Stimulated activated effector memory CD8-positive, alpha-beta T cell treated with anti-CD3 and anti-CD28 coated beads, Interleukin-12 subunit alpha, Interleukin-12 subunit beta, amount 100 ng/mL, for 72 hours (primary cell): Measurements from ENCODE around the gene CD300LG.
A peak's percentile ranks its signal among the peaks of the same experiment; 100 is the strongest.
"Not testable (repeated sequence)": the region's sequence is repeated elsewhere in the genome, so short reads cannot be mapped to it uniquely, and the experiment has no call there.

Source experiments
- ATAC-seq: fragments of 150-1000 bp; cut with Tn5 transposase; 2 replicates; pipeline ENCODE4 v1.10.0; 2021
- DNase-seq, 2 donors: peaks; one replicate each; pipeline ENCODE4 v3.0.0; 2021 to 2022; ENCODE audit warnings: low spot score in 2 of 2
- H3K27ac Mint-ChIP-seq: one replicate; pipeline ENCODE4 v1.8.0; 2022; ENCODE audit warnings: mild to moderate bottlenecking, mixed read lengths
- H3K36me3 Mint-ChIP-seq: one replicate; pipeline ENCODE4 v1.8.0; 2022; ENCODE audit warnings: mild to moderate bottlenecking, mixed read lengths
- H3K4me1 Mint-ChIP-seq: one replicate; pipeline ENCODE4 v1.8.0; 2022; ENCODE audit warnings: mixed read lengths
- H3K4me3 Mint-ChIP-seq: one replicate; pipeline ENCODE4 v1.8.0; 2022; ENCODE audit warnings: mild to moderate bottlenecking, mixed read lengths
- H3K9me3 Mint-ChIP-seq: one replicate; pipeline ENCODE4 v1.8.0; 2022; ENCODE audit warnings: mixed read lengths

The CD300LG gene

DNA sequence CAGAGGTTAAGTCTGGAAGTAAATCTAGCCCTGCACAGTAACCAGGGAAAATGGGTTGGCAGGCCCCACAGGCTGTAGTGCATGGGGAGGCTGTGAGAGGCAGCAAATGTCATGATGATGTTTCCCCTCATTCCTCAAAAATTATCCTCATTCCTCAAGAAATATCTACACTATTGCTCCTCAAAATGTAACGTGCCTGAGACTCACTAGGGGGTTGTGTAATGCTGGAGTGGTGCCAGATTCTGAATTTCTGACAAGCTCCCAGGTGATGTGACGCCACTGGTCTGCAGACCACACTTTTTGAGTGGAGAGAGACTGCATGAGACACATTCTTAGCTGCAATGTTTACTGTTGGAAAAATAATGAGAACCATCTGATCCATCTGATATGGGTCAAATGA, 12.9 kb upstream of the CD300LG start:
- H3K9me3 Mint-ChIP-seq = no peaks in the 10 kb centered on the region
- peak overlapping the region; percentile 72 for H3K4me3 Mint-ChIP-seq
- H3K36me3 Mint-ChIP-seq = no peaks in the 10 kb centered on the region
- H3K27ac Mint-ChIP-seq = no peak overlapping the region
- ATAC-seq = no peak
- peaks cover 31% of the 10 kb centered on the region for H3K4me1 Mint-ChIP-seq
- DNase-seq = no peak

DNA sequence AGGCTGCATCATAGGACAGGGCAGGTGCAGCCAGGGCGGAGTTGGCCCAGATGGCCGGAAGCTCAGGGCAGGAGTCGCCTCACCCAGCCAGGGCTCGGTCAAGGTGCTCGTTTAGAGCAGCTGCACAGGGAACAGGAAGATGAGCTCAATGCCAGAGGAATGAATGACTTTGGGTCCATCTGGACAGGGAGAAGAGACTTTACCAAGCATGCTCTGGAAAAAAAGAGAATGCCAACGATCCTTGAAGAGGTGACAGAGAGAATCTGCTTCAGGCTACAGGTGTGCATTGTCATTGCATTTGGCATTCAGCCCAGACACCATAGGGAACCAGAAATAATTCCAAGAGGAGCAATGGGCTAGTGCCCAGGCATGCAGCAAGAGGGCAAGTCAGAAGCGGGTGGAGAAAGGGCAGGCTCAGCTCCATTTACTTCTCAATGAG, 7.3 kb upstream of the CD300LG start:
- Mint-ChIP-seq H3K27ac (no peak overlapping the region), H3K9me3 (peaks cover 3% of the 10 kb centered on the region), H3K4me3 (no peak overlapping the region), H3K4me1 (peaks cover 6% of the 10 kb centered on the region), H3K36me3 (no peaks in the 10 kb centered on the region)
- no peak for ATAC-seq
- DNase-seq = no peak

DNA sequence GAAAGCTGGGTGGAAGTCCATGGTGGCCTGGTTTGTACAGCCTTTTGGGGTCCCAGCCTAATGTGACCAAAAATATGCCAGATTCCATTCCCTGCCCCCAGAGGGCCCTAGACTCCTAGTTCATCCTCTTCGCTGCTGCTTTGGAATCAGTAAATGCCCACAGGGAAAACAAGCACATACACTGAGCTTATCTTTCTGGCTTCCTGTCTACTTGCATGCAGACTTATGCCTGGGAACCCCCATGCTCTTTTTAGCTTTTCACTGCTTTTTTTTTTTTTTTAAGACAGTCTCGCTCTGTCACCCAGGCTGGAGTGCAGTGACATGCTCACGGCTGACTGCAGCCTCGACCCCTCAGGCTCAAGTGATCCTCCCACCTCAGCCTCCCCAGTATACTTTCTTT, 6.2 kb upstream of the CD300LG start:
- Mint-ChIP-seq H3K36me3 (no peaks in the 10 kb centered on the region), H3K27ac (no peak overlapping the region), H3K4me3 (no peak overlapping the region), H3K4me1 (peaks cover 6% of the 10 kb centered on the region), H3K9me3 (peaks cover 3% of the 10 kb centered on the region)
- DNase-seq (no peak), ATAC-seq (no peak)

DNA sequence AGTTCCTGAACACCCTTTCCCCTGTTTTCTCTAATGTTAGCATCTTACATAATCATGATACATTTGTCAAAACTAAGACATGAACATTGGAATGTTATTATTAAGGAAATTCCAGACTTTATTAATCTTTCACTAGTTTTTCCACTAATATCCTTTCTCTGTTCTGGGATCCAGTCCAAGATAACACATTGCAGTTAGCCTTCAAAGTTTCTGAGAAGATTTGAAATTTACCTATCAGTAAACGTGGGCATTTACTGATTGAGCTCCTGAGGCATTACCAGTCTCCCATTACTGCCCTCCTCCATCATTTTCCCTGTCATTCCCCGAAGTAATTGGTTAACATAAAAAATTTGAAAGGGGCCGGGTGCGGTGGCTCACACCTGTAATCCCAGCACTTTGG, 5.7 kb upstream of the CD300LG start:
- no peak overlapping the region for H3K27ac Mint-ChIP-seq
- H3K36me3 Mint-ChIP-seq = no peaks in the 10 kb centered on the region
- H3K4me1 Mint-ChIP-seq = peaks cover 6% of the 10 kb centered on the region
- no peak for ATAC-seq
- H3K9me3 Mint-ChIP-seq = peaks cover 3% of the 10 kb centered on the region
- H3K4me3 Mint-ChIP-seq = no peak overlapping the region
- DNase-seq = no peak

DNA sequence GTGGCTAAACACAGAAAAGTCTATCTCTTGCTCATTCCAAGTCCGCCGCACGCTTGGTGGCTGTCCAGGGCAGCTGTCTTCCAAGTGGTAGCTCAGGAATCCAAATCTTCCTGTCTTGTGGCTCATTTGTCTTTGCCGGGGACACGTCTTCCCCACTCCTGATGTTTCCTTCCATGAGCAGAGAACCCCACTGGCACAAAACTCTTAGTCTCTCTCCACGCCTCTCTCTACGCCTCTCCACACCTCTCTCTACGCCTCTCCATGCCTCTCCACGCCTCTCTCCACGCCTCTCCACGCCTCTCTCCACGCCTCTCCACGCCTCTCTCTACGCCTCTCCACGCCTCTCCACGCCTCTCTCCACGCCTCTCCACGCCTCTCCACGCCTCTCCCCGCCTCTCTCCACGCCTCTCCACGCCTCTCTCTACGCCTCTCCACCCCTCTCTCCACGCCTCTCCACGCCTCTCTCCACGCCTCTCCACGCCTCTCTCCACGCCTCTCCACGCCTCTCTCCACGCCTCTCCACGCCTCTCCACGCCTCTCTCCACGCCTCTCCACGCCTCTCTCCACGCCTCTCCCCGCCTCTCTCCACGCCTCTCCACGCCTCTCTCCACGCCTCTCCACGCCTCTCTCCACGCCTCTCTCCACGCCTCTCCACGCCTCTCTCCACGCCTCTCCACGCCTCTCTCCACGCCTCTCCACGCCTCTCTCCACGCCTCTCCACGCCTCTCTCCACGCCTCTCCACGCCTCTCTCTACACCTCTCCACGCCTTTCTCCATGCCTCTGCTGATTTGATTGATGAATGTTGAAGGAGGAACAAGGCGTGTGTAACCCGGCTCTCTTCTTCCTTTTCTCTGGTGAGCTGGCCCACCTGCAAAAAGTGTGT, 4.6 kb upstream of the CD300LG start:
- not testable (repeated sequence) for ATAC-seq, H3K36me3 Mint-ChIP-seq, H3K9me3 Mint-ChIP-seq, H3K4me3 Mint-ChIP-seq, H3K27ac Mint-ChIP-seq, DNase-seq, H3K4me1 Mint-ChIP-seq

DNA sequence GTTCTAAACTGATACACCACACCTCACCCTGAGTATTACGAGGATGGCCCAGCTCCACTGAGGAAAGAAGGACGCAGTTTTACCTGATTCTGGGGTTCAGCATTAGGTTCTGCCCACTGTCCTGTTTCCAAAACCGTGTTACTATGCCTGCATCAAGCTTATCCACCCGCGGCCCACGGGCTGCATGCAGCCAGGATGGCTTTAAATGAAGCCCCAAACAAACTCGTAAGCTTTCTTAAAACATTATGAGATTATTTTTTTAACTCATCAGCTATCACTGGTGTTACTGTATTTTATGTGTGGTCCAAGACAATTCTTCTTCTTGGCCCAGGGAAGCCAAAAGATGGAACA, 4.0 kb upstream of the CD300LG start:
- Mint-ChIP-seq H3K27ac (no peak overlapping the region), H3K4me1 (peaks cover 6% of the 10 kb centered on the region), H3K36me3 (no peaks in the 10 kb centered on the region), H3K9me3 (peaks cover 3% of the 10 kb centered on the region), H3K4me3 (no peak overlapping the region)
- ATAC-seq (no peak), DNase-seq (no peak)

DNA sequence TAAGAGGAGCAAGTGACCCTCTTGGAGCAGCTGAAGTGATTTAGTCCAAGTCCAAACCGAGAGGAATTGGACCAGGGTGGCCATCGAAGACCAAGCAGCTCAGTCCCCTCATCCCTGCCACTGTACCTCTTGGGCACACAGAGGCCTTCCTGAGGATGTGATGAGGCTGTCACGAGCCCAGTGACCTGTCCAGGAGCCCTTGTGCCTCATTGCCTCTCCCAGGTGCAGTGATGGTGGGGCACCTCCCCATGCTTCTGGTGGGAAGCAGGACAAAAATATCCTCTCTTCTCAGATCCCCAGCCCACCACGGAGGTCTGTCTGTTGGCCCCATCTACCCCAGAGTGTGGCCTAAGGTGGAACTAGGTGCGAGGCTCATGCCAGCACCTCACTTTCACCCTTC, 2.7 kb upstream of the CD300LG start:
- no peaks in the 10 kb centered on the region for H3K36me3 Mint-ChIP-seq
- no peak overlapping the region for H3K4me3 Mint-ChIP-seq
- H3K9me3 Mint-ChIP-seq = peaks cover 3% of the 10 kb centered on the region
- H3K4me1 Mint-ChIP-seq = peaks cover 6% of the 10 kb centered on the region
- no peak overlapping the region for H3K27ac Mint-ChIP-seq
- no peak for DNase-seq
- no peak for ATAC-seq

DNA sequence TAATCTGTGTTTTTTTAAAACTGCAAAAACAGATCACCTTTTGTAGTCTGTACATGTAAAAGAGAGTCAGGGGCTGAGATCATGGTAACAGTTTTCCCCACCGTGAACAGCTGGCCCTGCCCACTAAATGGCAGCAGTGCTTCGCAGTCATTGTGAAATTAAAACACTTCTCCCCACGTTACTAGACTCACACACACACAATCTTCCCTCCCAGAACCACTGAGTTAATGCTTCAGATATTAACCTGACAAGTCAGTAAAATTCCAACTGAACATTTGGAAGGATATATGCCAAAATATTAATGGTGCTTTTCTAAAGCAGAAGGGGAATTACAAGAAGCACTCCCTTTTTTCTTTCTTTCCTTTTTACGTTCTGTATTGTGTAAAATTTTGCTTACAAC, 1.2 kb upstream of the CD300LG start:
- Mint-ChIP-seq H3K4me1 (peaks cover 6% of the 10 kb centered on the region), H3K4me3 (no peak overlapping the region), H3K36me3 (no peaks in the 10 kb centered on the region), H3K9me3 (peaks cover 3% of the 10 kb centered on the region), H3K27ac (no peak overlapping the region)
- ATAC-seq = no peak
- DNase-seq = no peak

DNA sequence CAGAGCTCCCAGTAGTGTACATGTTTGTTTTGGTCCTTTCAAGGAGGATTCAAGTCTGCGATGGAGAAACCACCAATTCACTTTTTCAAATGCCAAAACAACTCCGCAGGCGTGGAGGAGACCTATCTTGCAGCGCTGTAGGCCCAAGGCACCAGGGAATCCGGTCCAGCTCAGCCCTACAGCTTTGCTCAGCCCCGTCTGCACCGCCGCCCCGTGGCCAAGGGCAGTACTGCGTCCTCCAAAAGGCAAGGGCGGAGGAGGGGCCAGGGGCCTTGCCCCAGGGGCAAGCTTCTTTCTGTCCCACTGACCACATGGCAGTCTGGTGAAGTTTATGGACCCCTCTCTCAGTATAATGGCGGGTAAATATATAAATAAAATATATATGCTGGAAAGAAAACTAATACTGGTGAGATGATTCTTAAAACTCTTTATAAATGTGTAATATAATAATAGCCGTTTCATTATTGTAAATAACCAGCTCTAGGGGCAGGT, 709 bp upstream of the CD300LG start:
- Mint-ChIP-seq H3K4me1 (peaks cover 6% of the 10 kb centered on the region), H3K9me3 (peaks cover 3% of the 10 kb centered on the region), H3K4me3 (no peak overlapping the region), H3K27ac (no peak overlapping the region), H3K36me3 (no peaks in the 10 kb centered on the region)
- peak; percentile 83 to 91 for DNase-seq
- peak; percentile 91 for ATAC-seq

DNA sequence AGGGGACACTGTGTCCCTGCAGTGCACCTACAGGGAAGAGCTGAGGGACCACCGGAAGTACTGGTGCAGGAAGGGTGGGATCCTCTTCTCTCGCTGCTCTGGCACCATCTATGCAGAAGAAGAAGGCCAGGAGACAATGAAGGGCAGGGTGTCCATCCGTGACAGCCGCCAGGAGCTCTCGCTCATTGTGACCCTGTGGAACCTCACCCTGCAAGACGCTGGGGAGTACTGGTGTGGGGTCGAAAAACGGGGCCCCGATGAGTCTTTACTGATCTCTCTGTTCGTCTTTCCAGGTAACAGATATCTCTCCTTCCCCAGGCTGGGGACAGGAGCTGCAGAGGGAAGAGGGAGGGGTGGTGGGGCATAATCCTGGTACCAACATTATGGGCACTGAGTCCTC, 1.6 kb downstream of the CD300LG start:
- H3K27ac Mint-ChIP-seq = no peak overlapping the region
- no peaks in the 10 kb centered on the region for H3K36me3 Mint-ChIP-seq
- no peaks in the 10 kb centered on the region for H3K4me1 Mint-ChIP-seq
- ATAC-seq = no peak
- no peak overlapping the region for H3K4me3 Mint-ChIP-seq
- DNase-seq = no peak
- H3K9me3 Mint-ChIP-seq = no peaks in the 10 kb centered on the region

DNA sequence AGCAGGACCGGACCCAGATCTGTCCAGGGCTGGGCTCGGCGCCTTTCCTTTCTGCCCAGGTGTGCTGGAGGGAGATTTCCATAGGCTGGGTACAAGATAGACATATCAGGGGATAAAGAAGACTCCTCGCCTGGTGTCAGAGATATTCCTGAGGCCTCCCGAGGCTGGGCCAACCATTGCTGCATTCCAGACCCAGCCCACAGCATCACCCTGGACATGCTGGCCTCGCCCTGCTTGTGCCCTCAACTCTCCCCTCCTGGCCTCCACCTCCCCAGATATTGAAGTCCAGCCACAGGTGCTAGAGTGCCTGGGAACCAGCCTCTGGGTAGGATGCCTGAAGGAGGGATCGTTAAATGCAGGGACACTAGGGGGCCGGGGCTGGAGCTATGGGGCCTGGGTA, 2.1 kb downstream of the CD300LG start:
- DNase-seq = no peak
- ATAC-seq = no peak
- no peaks in the 10 kb centered on the region for H3K9me3 Mint-ChIP-seq

DNA sequence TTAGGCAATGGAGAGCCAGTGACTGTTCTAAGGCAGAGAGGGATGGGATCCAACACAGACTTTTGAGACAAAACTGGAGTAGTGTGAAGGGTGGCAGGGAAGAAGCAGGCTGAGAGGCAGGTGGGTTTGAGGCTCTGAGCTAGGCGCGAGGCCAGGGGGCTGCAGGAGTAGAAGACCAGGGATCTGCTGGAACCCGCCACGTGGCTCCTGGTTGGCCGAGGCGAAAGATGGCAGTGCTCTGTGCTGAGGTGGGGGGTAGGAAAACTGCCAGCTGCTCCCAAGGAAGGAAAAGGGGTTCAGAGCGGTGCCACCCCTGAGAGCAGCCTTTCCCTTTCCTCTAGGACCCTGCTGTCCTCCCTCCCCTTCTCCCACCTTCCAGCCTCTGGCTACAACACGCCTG, 5.6 kb downstream of the CD300LG start:
- Mint-ChIP-seq H3K4me3 (no peak overlapping the region), H3K27ac (no peak overlapping the region), H3K9me3 (no peaks in the 10 kb centered on the region), H3K4me1 (no peaks in the 10 kb centered on the region), H3K36me3 (no peaks in the 10 kb centered on the region)
- no peak for DNase-seq
- ATAC-seq = no peak

More for the DNA sequence above, 2.1 kb downstream of the CD300LG start:
- Mint-ChIP-seq H3K4me3 (no peak overlapping the region), H3K36me3 (no peaks in the 10 kb centered on the region), H3K27ac (no peak overlapping the region), H3K4me1 (no peaks in the 10 kb centered on the region)

DNA sequence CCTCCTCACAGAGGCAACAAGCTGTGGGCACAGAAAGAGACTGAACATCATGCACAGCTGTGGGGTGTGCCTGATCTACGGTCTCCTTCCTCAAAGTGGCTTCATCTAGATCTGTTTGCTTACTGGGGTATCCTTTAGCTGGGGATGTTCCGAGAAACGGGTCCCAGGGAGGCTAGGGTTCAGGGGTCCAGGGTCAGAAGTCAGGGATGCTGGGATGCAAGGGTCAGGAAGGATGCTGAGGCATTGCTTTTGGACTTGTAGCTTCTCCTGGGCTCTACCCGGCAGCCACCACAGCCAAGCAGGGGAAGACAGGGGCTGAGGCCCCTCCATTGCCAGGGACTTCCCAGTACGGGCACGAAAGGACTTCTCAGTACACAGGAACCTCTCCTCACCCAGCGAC, 6.6 kb downstream of the CD300LG start:
- no peaks in the 10 kb centered on the region for H3K9me3 Mint-ChIP-seq
- ATAC-seq = no peak

DNA sequence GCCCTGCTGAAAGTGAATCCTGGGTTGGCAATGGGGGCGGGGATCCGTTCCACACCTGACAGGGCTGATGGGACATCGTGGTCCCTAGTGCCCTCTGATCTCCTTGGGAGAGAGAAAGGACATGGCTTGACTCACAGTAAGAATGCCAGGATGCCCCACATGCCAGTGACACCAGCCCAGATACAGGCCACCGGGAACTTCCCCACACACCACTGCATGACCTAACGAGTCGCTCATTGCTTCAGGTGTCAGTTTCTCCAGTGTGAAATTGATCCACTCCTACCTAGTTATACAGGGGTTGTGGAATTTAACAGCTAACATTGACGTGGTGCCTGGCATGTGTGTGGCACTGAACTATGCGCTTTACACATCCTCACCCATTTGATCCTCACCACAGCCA, 7.5 kb downstream of the CD300LG start:
- H3K36me3 Mint-ChIP-seq = no peaks in the 10 kb centered on the region
- no peak for ATAC-seq
- H3K4me3 Mint-ChIP-seq = no peak overlapping the region
- H3K4me1 Mint-ChIP-seq = no peaks in the 10 kb centered on the region
- H3K27ac Mint-ChIP-seq = no peak overlapping the region
- no peak for DNase-seq
- H3K9me3 Mint-ChIP-seq = no peaks in the 10 kb centered on the region

More for the DNA sequence above, 6.6 kb downstream of the CD300LG start:
- no peak for DNase-seq
- Mint-ChIP-seq H3K4me1 (no peaks in the 10 kb centered on the region), H3K4me3 (no peak overlapping the region), H3K36me3 (no peaks in the 10 kb centered on the region), H3K27ac (no peak overlapping the region)

DNA sequence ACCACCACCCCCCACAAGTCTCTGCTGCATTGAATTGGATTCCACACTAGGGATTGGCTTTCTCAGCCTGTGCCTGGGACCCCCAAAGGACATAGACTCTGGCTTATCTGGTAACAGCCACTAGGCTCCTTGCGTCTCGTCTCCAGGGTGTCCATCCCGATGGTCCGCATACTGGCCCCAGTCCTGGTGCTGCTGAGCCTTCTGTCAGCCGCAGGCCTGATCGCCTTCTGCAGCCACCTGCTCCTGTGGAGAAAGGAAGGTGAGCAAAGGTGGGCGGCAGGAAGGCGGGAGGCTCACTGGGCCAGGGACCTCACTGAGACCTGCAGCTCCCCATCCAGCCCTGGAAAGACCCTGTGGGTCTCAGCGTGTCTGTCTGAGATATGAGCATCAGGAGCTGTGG, 8.1 kb downstream of the CD300LG start:
- no peaks in the 10 kb centered on the region for H3K4me1 Mint-ChIP-seq
- no peak overlapping the region for H3K4me3 Mint-ChIP-seq
- no peaks in the 10 kb centered on the region for H3K36me3 Mint-ChIP-seq
- no peaks in the 10 kb centered on the region for H3K9me3 Mint-ChIP-seq
- no peak for DNase-seq
- ATAC-seq = no peak
- no peak overlapping the region for H3K27ac Mint-ChIP-seq

DNA sequence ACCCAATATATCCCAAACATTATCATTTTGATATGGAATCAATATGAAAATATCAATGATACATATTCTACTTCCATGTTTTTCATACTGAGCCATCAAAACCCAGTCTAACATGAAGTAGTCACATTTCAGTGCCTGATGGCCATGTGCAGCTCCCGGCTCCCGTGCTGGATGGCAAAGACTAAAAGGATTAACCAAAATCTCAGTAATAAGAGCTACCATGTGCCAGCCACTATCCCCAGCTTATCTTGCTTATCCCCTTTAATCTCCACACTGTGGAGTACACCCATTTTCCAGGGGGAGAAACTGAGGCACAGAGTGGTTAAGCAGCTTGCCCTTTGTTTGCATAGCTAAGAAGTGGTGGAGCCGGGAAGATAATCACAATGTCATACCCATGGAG, 9.2 kb downstream of the CD300LG start:
- Mint-ChIP-seq H3K4me1 (no peaks in the 10 kb centered on the region), H3K27ac (no peak overlapping the region), H3K4me3 (no peak overlapping the region), H3K9me3 (no peaks in the 10 kb centered on the region), H3K36me3 (no peaks in the 10 kb centered on the region)
- DNase-seq (no peak), ATAC-seq (no peak)
